NOMO-1 (cell line): ENCODE data around the gene CYP27A1.
"Not testable (repeated sequence)": the region's sequence is repeated elsewhere in the genome, so short reads cannot be mapped to it uniquely, and the experiment has no call there.

Source experiments
- DNase-seq, 2 experiments: peaks; one replicate each; lab custom pipeline; 2025; ENCODE audit not compliant: unreplicated experiment in 2 of 2; lab: John Stamatoyannopoulos, UW

The CYP27A1 gene

GRCh38 chr2:218772759-218773158 is 9.2 kb upstream of the CYP27A1 start:
- not testable (repeated sequence) for DNase-seq

- no peak for DNase-seq
Measured at GRCh38 chr2:218773881-218774280, 8.1 kb upstream of the CYP27A1 start.

- DNase-seq: no peak
Measured at GRCh38 chr2:218776488-218776887, 5.5 kb upstream of the CYP27A1 start.

GRCh38 chr2:218777276-218777990 is 4.5 kb upstream of the CYP27A1 start:
- DNase-seq: no peak

- DNase-seq: no peak
Measured at GRCh38 chr2:218780046-218780445, 1.9 kb upstream of the CYP27A1 start.

- no peak for DNase-seq
Measured at GRCh38 chr2:218780851-218781690, 876 bp upstream of the CYP27A1 start.

- DNase-seq: no peak
Measured at GRCh38 chr2:218782528-218782844, 539 bp downstream of the CYP27A1 start.

- DNase-seq: no peak
Measured at GRCh38 chr2:218783688-218784087, 1.7 kb downstream of the CYP27A1 start.

- DNase-seq: no peak
Measured at GRCh38 chr2:218785103-218785502, 3.2 kb downstream of the CYP27A1 start.

GRCh38 chr2:218786133-218786532 is 4.2 kb downstream of the CYP27A1 start:
- DNase-seq: no peak

GRCh38 chr2:218788529-218789255 is 6.7 kb downstream of the CYP27A1 start:
- no peak for DNase-seq

GRCh38 chr2:218792433-218792832 is 10.5 kb downstream of the CYP27A1 start:
- no peak for DNase-seq

- no peak for DNase-seq
Measured at GRCh38 chr2:218796691-218797090, 14.7 kb downstream of the CYP27A1 start.

GRCh38 chr2:218798767-218799504 is 17.0 kb downstream of the CYP27A1 start:
- no peak for DNase-seq

GRCh38 chr2:218799990-218800389 is 18.0 kb downstream of the CYP27A1 start:
- DNase-seq: no peak

GRCh38 chr2:218802386-218802994 is 20.5 kb downstream of the CYP27A1 start:
- no peak for DNase-seq

GRCh38 chr2:218804817-218805216 is 22.9 kb downstream of the CYP27A1 start:
- DNase-seq: no peak

GRCh38 chr2:218805627-218806026 is 23.7 kb downstream of the CYP27A1 start:
- no peak for DNase-seq

- DNase-seq: peak; percentile 70 to 89
Measured at GRCh38 chr2:218806346-218806978, 24.5 kb downstream of the CYP27A1 start.

GRCh38 chr2:218807626-218808025 is 25.7 kb downstream of the CYP27A1 start:
- no peak for DNase-seq
